ENCODE results near the gene ENTPD1.

Gene ENTPD1

GRCh38 chr10:95748349-95748748, 7.6 kb upstream of the ENTPD1 start:
- TF ChIP-seq EZH2phosphoT487 (IDR thresholded peaks at IDR 0.05; ENCODE audit: low read depth) (no peak), CTCF (IDR thresholded peaks at IDR 0.05; ENCODE audit: low read depth, low read length) (no peak)
- Histone ChIP-seq H3K9ac (ENCODE audit: low read length) (no peak overlapping the region), H3K4me2 (ENCODE audit: low read length) (no peak overlapping the region), H3K4me3 (ENCODE audit: low read length) (no peak overlapping the region), H3K27me3 (ENCODE audit: low read depth, low read length) (no peaks in the 10 kb centered on the region), H2AFZ (ENCODE audit: low read depth, low read length) (no peak overlapping the region), H4K20me1 (ENCODE audit: insufficient read depth, low read length) (no peaks in the 10 kb centered on the region), H3K4me1 (ENCODE audit: low read length) (peaks cover 8% of the 10 kb centered on the region), H3K27ac (ENCODE audit: low read length) (no peak overlapping the region), H3K36me3 (replicated peaks; ENCODE audit: low read depth, low read length) (no peaks in the 10 kb centered on the region), H3K79me2 (ENCODE audit: low read length) (no peaks in the 10 kb centered on the region), H3K9me3 (ENCODE audit: insufficient read depth, low read length) (0 out of 2 replicates have a peak, but pooled peaks cover 6% of the 10 kb centered on the region)

- Histone ChIP-seq H3K4me3 (ENCODE audit: low read length) (peak overlapping the region; percentile 92), H3K36me3 (replicated peaks; ENCODE audit: low read depth, low read length) (peaks cover 2% of the 10 kb centered on the region), H2AFZ (ENCODE audit: low read depth, low read length) (no peak overlapping the region), H3K4me1 (ENCODE audit: low read length) (peaks cover 53% of the 10 kb centered on the region), H3K79me2 (ENCODE audit: low read length) (peaks cover 34% of the 10 kb centered on the region), H3K4me2 (ENCODE audit: low read length) (peak overlapping the region; percentile 99), H4K20me1 (ENCODE audit: insufficient read depth, low read length) (no peaks in the 10 kb centered on the region), H3K9me3 (ENCODE audit: insufficient read depth, low read length) (no peaks in the 10 kb centered on the region), H3K27ac (ENCODE audit: low read length) (peak overlapping the region; percentile 100), H3K9ac (ENCODE audit: low read length) (peak overlapping the region; percentile 100), H3K27me3 (ENCODE audit: low read depth, low read length) (no peaks in the 10 kb centered on the region)
- TF ChIP-seq CTCF (IDR thresholded peaks at IDR 0.05; ENCODE audit: low read depth, low read length) (no peak), EZH2phosphoT487 (IDR thresholded peaks at IDR 0.05; ENCODE audit: low read depth) (no peak)
These were observed 405 bp upstream of the ENTPD1 start for GRCh38 chr10:95755511-95756004.

- Histone ChIP-seq H3K9ac (ENCODE audit: low read length) (peak overlapping the region; percentile 100), H3K4me3 (ENCODE audit: low read length) (peak overlapping the region; percentile 92), H3K27me3 (ENCODE audit: low read depth, low read length) (no peaks in the 10 kb centered on the region), H3K36me3 (replicated peaks; ENCODE audit: low read depth, low read length) (peaks cover 9% of the 10 kb centered on the region), H3K79me2 (ENCODE audit: low read length) (peaks cover 47% of the 10 kb centered on the region), H2AFZ (ENCODE audit: low read depth, low read length) (no peak overlapping the region), H3K27ac (ENCODE audit: low read length) (peak overlapping the region; percentile 100), H3K9me3 (ENCODE audit: insufficient read depth, low read length) (no peaks in the 10 kb centered on the region), H3K4me1 (ENCODE audit: low read length) (peaks cover 65% of the 10 kb centered on the region), H3K4me2 (ENCODE audit: low read length) (peak overlapping the region; percentile 99), H4K20me1 (ENCODE audit: insufficient read depth, low read length) (no peaks in the 10 kb centered on the region)
- TF ChIP-seq CTCF (IDR thresholded peaks at IDR 0.05; ENCODE audit: low read depth, low read length), result no peak
- no peak for TF ChIP-seq EZH2phosphoT487 (IDR thresholded peaks at IDR 0.05; ENCODE audit: low read depth)
These were observed 1.1 kb downstream of the ENTPD1 start for GRCh38 chr10:95756809-95757684.

GRCh38 chr10:95758351-95759025, 2.5 kb downstream of the ENTPD1 start:
- no peak overlapping the region for H2AFZ ChIP-seq (ENCODE audit: low read depth, low read length)
- TF ChIP-seq EZH2phosphoT487 (IDR thresholded peaks at IDR 0.05; ENCODE audit: low read depth) (no peak), CTCF (IDR thresholded peaks at IDR 0.05; ENCODE audit: low read depth, low read length) (no peak)
- H3K36me3 ChIP-seq (replicated peaks; ENCODE audit: low read depth, low read length), result peaks cover 13% of the 10 kb centered on the region
- peaks cover 61% of the 10 kb centered on the region for H3K79me2 ChIP-seq (ENCODE audit: low read length)
- no peaks in the 10 kb centered on the region for H4K20me1 ChIP-seq (ENCODE audit: insufficient read depth, low read length)
- H3K27me3 ChIP-seq (ENCODE audit: low read depth, low read length), result no peaks in the 10 kb centered on the region
- peak overlapping the region; percentile 95 for H3K9ac ChIP-seq (ENCODE audit: low read length)
- H3K4me2 ChIP-seq (ENCODE audit: low read length), result peak overlapping the region; percentile 79
- H3K4me3 ChIP-seq (ENCODE audit: low read length), result peak overlapping the region; percentile 65
- H3K27ac ChIP-seq (ENCODE audit: low read length), result peak overlapping the region; percentile 100
- peaks cover 71% of the 10 kb centered on the region for H3K4me1 ChIP-seq (ENCODE audit: low read length)
- no peaks in the 10 kb centered on the region for H3K9me3 ChIP-seq (ENCODE audit: insufficient read depth, low read length)
